Measurements from ENCODE around the gene BEGAIN.

DNA sequence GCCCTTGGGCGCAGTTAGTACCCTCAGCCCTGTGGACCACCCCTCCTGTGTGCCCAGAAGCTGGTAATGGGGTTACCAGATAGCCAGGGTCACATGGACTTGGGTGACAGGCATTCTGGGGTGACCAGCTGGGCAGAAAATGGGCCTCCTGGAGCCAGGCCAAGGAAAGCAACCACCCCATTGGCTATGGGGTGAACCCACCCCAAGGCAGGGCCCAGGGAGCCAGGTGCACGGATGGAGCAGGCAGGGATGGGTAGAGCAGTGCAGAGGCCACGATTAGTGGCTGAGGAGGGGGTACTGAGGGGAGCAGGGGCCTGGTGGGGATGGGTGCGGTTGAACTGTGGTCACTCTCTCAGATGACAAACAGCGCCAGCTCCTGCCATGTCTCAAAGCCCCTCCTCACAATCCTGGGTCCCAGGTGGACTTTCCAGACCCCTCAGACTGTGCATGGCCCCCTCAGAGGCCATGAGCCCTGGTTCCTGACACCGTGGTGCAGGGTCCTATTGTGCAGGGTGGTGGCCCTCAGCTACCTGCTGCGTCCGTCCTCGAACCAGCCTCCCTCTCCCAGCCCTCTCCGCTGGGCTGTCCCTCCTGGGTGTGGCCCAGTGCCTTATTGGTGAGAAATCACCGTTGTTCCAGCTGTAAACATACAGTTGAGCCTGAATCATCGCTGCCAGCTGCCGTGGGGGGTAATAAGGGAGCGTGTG lies 23.4 kb upstream of the BEGAIN start:
- no peak for TF ChIP-seq EP300 (IDR thresholded peaks at IDR 0.05)
- TF ChIP-seq, protein P1, sequence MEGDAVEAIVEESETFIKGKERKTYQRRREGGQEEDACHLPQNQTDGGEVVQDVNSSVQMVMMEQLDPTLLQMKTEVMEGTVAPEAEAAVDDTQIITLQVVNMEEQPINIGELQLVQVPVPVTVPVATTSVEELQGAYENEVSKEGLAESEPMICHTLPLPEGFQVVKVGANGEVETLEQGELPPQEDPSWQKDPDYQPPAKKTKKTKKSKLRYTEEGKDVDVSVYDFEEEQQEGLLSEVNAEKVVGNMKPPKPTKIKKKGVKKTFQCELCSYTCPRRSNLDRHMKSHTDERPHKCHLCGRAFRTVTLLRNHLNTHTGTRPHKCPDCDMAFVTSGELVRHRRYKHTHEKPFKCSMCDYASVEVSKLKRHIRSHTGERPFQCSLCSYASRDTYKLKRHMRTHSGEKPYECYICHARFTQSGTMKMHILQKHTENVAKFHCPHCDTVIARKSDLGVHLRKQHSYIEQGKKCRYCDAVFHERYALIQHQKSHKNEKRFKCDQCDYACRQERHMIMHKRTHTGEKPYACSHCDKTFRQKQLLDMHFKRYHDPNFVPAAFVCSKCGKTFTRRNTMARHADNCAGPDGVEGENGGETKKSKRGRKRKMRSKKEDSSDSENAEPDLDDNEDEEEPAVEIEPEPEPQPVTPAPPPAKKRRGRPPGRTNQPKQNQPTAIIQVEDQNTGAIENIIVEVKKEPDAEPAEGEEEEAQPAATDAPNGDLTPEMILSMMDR (IDR thresholded peaks at IDR 0.05) = no peak

All from esophagus muscularis mucosa (tissue), 3 donors.